Measurements from ENCODE around the gene CDKN2A. TPM values are rescaled to one million over a fixed set of nuclear protein-coding genes. Genes with fewer than 3 reads are reported as not detected.

Gene CDKN2A
- total RNA-seq, 4 donors from 2014 or later = 2.2 to 8.6 TPM; not detected in 2

DNA sequence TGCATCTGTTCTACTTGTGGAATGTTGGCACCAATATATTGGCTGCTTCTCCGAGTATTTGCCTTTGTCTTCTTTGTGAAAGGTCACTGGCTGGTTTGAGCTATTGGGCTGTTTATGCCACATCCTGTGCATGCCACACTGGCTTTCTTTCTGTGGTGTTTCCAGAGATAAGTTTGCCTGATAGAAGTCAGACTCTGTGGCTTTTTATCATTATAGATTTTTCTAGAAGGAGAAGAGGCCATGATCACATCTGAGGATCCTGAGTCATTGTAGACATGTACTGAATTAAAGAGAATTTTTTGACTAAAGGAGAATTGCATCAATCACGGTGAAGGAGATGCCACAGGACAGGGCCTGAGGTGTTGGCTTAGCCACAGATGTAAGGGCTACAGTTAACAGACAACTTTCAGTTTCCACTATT, 41.4 kb upstream of the CDKN2A start:
- intact Hi-C loops (cut with DNase I; ENCODE audit: low total_unique reads) = no loop called here

DNA sequence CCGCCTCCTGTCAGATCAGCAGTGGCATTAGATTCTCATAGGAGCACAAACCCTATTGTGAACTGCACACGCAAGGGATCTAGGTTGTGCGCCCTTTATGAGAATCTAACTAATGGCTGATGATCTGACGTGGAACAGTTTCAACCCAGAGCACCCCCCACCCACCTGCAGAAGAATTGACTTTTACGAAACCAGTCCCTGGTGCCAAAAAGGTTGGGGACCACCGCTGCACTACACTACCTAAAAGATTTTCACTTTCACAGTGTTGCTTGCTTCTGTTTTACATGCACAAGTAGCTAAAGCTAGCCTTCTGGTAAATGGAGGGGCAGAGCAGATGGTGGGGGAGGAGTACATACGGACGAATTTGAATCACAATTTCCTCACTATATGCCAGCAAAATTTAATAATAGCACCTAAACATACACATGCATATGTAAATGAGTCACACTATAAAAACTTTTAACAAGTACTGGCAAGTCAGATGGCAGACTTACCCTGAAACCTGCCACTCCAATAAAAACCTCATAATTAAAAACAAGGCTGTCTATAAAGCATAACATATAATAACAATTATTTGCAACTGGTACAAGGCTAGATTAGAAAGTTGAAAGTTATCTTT, 38.9 kb upstream of the CDKN2A start:
- Histone ChIP-seq H3K27me3 (no peaks in the 10 kb centered on the region), H3K27ac (no peak overlapping the region), H3K4me3 (no peak overlapping the region), H3K4me1 (peaks cover 0 to 22% (median 9%) of the 10 kb centered on the region in 4 donors), H3K9me3 (no peaks in the 10 kb centered on the region), H3K36me3 (no peaks in the 10 kb centered on the region)
- intact Hi-C loops (cut with DNase I; ENCODE audit: low total_unique reads) (no loop called here), in situ Hi-C loops (cut with MboI; ENCODE audit: low pct_ligation_motif_present in 1 of 4, low pct_unique_long_range_greater_than_20kb in 1 of 4, low sequenced_read_pairs in 3 of 4) (loop anchor here in 1 of 4 donors (25.0 kb wide), 1 partner anchor 429 kb away; no protein-coding TSS in a partner anchor)
- TF ChIP-seq POLR2AphosphoS5 (IDR thresholded peaks at IDR 0.05) (no peak), EP300 (IDR thresholded peaks at IDR 0.05; ENCODE audit: low read depth) (no peak), POLR2A (IDR thresholded peaks at IDR 0.05) (no peak)
- TF ChIP-seq, protein P1, sequence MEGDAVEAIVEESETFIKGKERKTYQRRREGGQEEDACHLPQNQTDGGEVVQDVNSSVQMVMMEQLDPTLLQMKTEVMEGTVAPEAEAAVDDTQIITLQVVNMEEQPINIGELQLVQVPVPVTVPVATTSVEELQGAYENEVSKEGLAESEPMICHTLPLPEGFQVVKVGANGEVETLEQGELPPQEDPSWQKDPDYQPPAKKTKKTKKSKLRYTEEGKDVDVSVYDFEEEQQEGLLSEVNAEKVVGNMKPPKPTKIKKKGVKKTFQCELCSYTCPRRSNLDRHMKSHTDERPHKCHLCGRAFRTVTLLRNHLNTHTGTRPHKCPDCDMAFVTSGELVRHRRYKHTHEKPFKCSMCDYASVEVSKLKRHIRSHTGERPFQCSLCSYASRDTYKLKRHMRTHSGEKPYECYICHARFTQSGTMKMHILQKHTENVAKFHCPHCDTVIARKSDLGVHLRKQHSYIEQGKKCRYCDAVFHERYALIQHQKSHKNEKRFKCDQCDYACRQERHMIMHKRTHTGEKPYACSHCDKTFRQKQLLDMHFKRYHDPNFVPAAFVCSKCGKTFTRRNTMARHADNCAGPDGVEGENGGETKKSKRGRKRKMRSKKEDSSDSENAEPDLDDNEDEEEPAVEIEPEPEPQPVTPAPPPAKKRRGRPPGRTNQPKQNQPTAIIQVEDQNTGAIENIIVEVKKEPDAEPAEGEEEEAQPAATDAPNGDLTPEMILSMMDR (IDR thresholded peaks at IDR 0.05) = no peak
- DNase-seq = no peak
- WGBS, 2 donors (ENCODE audit: low coverage in 1 of 2) = 74 to 78% methylated on average over 3 to 8 of the region's 8 CpGs

More for the DNA sequence above, 41.4 kb upstream of the CDKN2A start:
- Histone ChIP-seq H3K4me1 (peaks cover 0 to 34% (median 23%) of the 10 kb centered on the region in 4 donors), H3K27me3 (no peaks in the 10 kb centered on the region), H3K4me3 (no peak overlapping the region), H3K27ac (no peak overlapping the region), H3K9me3 (no peaks in the 10 kb centered on the region), H3K36me3 (no peaks in the 10 kb centered on the region)
- DNase-seq = no peak
- WGBS, 2 donors (ENCODE audit: low coverage in 1 of 2) = 64 to 84% methylated on average over 2 of the region's 2 CpGs
- in situ Hi-C loops (cut with MboI; ENCODE audit: low pct_ligation_motif_present in 1 of 4, low pct_unique_long_range_greater_than_20kb in 1 of 4, low sequenced_read_pairs in 3 of 4) = loop anchor here in 1 of 4 donors (25.0 kb wide), 1 partner anchor 427 kb away; no protein-coding TSS in a partner anchor
- no peak for TF ChIP-seq EP300 (IDR thresholded peaks at IDR 0.05; ENCODE audit: low read depth)
- TF ChIP-seq POLR2A (IDR thresholded peaks at IDR 0.05) = no peak
- TF ChIP-seq POLR2AphosphoS5 (IDR thresholded peaks at IDR 0.05) = no peak
- TF ChIP-seq, protein P1 (IDR thresholded peaks at IDR 0.05) = no peak

DNA sequence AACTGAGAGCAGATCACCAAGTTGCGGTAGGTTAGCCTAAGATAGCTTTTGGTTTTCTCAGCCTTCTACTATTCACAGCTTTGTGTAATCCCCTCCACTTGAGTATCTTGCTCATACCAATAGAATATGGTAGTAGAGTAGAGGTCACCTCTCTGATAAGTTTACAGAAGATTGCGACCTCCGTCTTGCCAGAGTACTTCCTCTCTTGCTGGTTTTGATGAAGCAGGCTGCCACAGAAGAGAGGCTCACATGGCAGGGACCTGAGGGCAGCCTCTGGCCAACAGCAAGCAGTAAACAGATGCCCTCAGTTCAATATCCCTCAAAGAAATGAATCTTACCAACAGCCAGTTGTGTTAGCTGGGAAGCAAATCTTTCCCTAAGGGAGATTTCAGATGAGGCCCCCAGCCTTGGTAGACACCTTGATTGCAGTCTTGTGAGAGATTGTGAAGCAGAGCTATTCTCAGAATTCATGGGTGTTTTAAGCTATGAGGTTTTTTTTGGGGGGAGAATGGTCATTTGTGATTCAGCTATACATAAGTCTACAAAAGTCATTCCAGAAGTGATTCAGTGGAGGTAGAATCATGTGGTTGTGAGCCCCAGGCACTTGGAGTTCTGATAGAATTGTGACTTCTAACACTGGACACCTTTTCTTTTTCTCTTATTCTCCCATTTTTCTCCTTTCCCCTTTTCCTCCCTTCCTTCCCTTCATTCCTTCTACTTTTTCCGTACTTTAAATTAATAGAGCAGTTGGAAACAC, 37.6 kb upstream of the CDKN2A start:
- H3K36me3 ChIP-seq = no peaks in the 10 kb centered on the region
- TF ChIP-seq EP300 (IDR thresholded peaks at IDR 0.05; ENCODE audit: low read depth) = no peak
- H3K27ac ChIP-seq = no peak overlapping the region
- no peaks in the 10 kb centered on the region for H3K9me3 ChIP-seq
- WGBS, 2 donors (ENCODE audit: low coverage in 1 of 2) = 67 to 94% methylated on average over 2 to 4 of the region's 4 CpGs
- intact Hi-C loops (cut with DNase I; ENCODE audit: low total_unique reads) (no loop called here), in situ Hi-C loops (cut with MboI; ENCODE audit: low pct_ligation_motif_present in 1 of 4, low pct_unique_long_range_greater_than_20kb in 1 of 4, low sequenced_read_pairs in 3 of 4) (loop anchor here in 1 of 4 donors (25.0 kb wide), 1 partner anchor 430 kb away; no protein-coding TSS in a partner anchor)
- no peak overlapping the region for H3K4me3 ChIP-seq
- DNase-seq = no peak
- no peaks in the 10 kb centered on the region for H3K27me3 ChIP-seq
- H3K4me1 ChIP-seq = peaks cover 0 to 9% (median 3%) of the 10 kb centered on the region in 4 donors

DNA sequence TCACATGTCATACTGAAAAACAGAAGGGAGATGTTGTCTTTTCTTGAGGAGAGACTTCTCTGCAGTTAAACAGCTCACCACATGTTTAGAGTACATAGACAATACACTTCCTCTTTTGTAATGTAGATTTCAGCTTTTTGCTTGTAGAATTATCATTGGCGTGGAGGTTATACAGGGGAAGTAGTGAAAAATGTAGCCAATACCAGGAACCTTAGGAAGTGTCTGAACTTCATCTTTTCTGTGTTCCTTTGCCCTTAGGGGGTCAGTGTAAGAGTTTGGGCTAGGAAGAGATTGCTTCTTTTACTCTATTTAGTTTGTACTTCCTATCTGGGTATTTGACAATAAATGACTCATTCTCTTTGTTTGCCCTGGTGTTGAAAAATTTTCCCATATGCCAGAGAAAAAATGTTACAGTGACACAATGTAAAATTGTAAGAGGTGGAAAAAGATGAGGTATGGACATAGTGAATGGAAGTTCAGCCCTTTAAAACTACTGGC, 36.0 kb upstream of the CDKN2A start:
- Histone ChIP-seq H3K4me3 (no peak overlapping the region), H3K9me3 (no peaks in the 10 kb centered on the region), H3K27ac (peak overlapping the region in 1 of 4 donors; percentile 1), H3K36me3 (no peaks in the 10 kb centered on the region), H3K4me1 (peaks cover 0 to 9% (median 3%) of the 10 kb centered on the region in 4 donors), H3K27me3 (no peaks in the 10 kb centered on the region)
- WGBS, 2 donors (ENCODE audit: low coverage in 1 of 2) = 14 to 30% methylated on average over 1 of the region's 1 CpG
- intact Hi-C loops (cut with DNase I; ENCODE audit: low total_unique reads) (no loop called here), in situ Hi-C loops (cut with MboI; ENCODE audit: low pct_ligation_motif_present in 1 of 4, low pct_unique_long_range_greater_than_20kb in 1 of 4, low sequenced_read_pairs in 3 of 4) (loop anchor here in 1 of 4 donors (25.0 kb wide), 1 partner anchor 432 kb away; no protein-coding TSS in a partner anchor)
- TF ChIP-seq, protein P1 (IDR thresholded peaks at IDR 0.05) = no peak
- TF ChIP-seq POLR2A (IDR thresholded peaks at IDR 0.05) (no peak), EP300 (IDR thresholded peaks at IDR 0.05; ENCODE audit: low read depth) (no peak), POLR2AphosphoS5 (IDR thresholded peaks at IDR 0.05) (no peak)
- no peak for DNase-seq

Measured in transverse colon (tissue), 4 donors.